Keratinocyte (primary cell): ENCODE measurements around the gene RBM42. TPM values are rescaled to one million over a fixed set of nuclear protein-coding genes. Genes with fewer than 3 reads are reported as not detected.

Experiments used
- DNase-seq: peaks from one replicate; pipeline ENCODE4 v3.0.0-alpha.2; 2011; ENCODE audit warnings: low read depth, missing footprints, low spot score
- FAIRE-seq: peaks from 2 replicates; lab custom pipeline; 2011; peaks lifted over from hg19 to GRCh38; lab: Jason Lieb, UNC
- H2AFZ ChIP-seq: 2 replicates; pipeline ENCODE4 v1.6.0; 2012; ENCODE audit warnings: low read length, control low read depth, inconsistent platforms; ENCODE audit not compliant: control insufficient read depth
- H3K27ac ChIP-seq: 2 replicates; pipeline ENCODE4 v1.5.1; 2011; ENCODE audit warnings: low read length; ENCODE audit not compliant: control insufficient read depth, insufficient read depth
- H3K27me3 ChIP-seq: 3 replicates; pipeline ENCODE4 v1.6.0; 2011; ENCODE audit warnings: low read length; ENCODE audit not compliant: control insufficient read depth, insufficient read depth; ENCODE audit errors: extremely low read depth
- H3K36me3 ChIP-seq, 2 experiments: 2 replicates in 1 of 2; 3 replicates in 1 of 2; pipeline ENCODE4 v1.5.1; 2011; ENCODE audit warnings: low read length in 2 of 2, mild to moderate bottlenecking in 1 of 2; ENCODE audit not compliant: control insufficient read depth in 2 of 2, insufficient read depth in 2 of 2; ENCODE audit errors: extremely low read depth in 1 of 2
- H3K4me1 ChIP-seq: 3 replicates; pipeline ENCODE4 v1.5.1; 2011; ENCODE audit warnings: low read length; ENCODE audit not compliant: control insufficient read depth, insufficient read depth; ENCODE audit errors: extremely low read depth
- H3K4me2 ChIP-seq: 3 replicates; pipeline ENCODE4 v1.6.0; 2011; ENCODE audit warnings: low read depth, low read length; ENCODE audit not compliant: control insufficient read depth, insufficient read depth; ENCODE audit errors: extremely low read depth
- H3K4me3 ChIP-seq, 3 experiments: fragments of 200-600 bp in 1 of 3; sonication (generic) in 1 of 3; 2 replicates in 2 of 3; 3 replicates in 1 of 3; pipeline ENCODE4 v1.5.1; 2011 to 2016; ENCODE audit warnings: low read length in 3 of 3, mild to moderate bottlenecking in 3 of 3, control low read depth in 2 of 3, inconsistent platforms in 1 of 3, low read depth in 1 of 3, mixed read lengths in 1 of 3, mixed run types in 1 of 3, moderate library complexity in 1 of 3; ENCODE audit not compliant: control insufficient read depth in 2 of 3, insufficient read depth in 2 of 3; ENCODE audit errors: extremely low read depth in 1 of 3
- H3K79me2 ChIP-seq: 2 replicates; pipeline ENCODE4 v1.6.0; 2012; ENCODE audit warnings: low read length; ENCODE audit not compliant: control insufficient read depth, insufficient read depth
- H3K9ac ChIP-seq: 3 replicates; pipeline ENCODE4 v1.6.0; 2011; ENCODE audit warnings: low read length; ENCODE audit not compliant: control insufficient read depth, insufficient read depth; ENCODE audit errors: extremely low read depth
- H3K9me1 ChIP-seq: 3 replicates; pipeline ENCODE4 v1.6.0; 2011; ENCODE audit warnings: low read length; ENCODE audit not compliant: control insufficient read depth, insufficient read depth; ENCODE audit errors: extremely low read depth
- H3K9me3 ChIP-seq: 2 replicates; pipeline ENCODE4 v1.5.1; 2012; ENCODE audit warnings: low read depth, low read length; ENCODE audit not compliant: control insufficient read depth
- H4K20me1 ChIP-seq: 3 replicates; pipeline ENCODE4 v1.6.0; 2011; ENCODE audit warnings: low read length; ENCODE audit not compliant: control insufficient read depth, insufficient read depth; ENCODE audit errors: extremely low read depth
- CTCF ChIP-seq, 3 experiments: IDR thresholded peaks in 1 of 3; conservative IDR thresholded peaks in 1 of 3; optimal IDR thresholded peaks in 1 of 3; 2 replicates in 2 of 3; 3 replicates in 1 of 3; pipeline versions ENCODE3 to v1.5.1; 2011; ENCODE audit warnings: low read length in 3 of 3, mild to moderate bottlenecking in 3 of 3, moderate library complexity in 2 of 3, control low read depth in 1 of 3, inconsistent platforms in 1 of 3; ENCODE audit not compliant: insufficient read depth in 2 of 3; ENCODE audit errors: extremely low read depth in 1 of 3
- EZH2 ChIP-seq: IDR thresholded peaks from one replicate; pipeline ENCODE4 v1.6.1; 2012; ENCODE audit warnings: inconsistent platforms, mild to moderate bottlenecking, low read length, moderate library complexity
- dilution Hi-C: fragments of 300-500 bp; cut with MboI; formaldehyde crosslinking; loops from one replicate; pipeline ENCODE4 v1.7.0; 2020; ENCODE audit warnings: low sequenced_read_pairs; ENCODE audit not compliant: extremely low pct_ligation_motif_present
- polyA plus RNA-seq, 5 experiments: library from polyadenylated mRNA; depleted of rRNA in 3 of 5; stranded (reverse) in 3 of 5; stranded (forward) in 1 of 5; unstranded in 1 of 5; fragments of >200 nt; gene quantifications; 1 replicate in 1 of 5; 2 replicates in 3 of 5; 3 replicates in 1 of 5; pipeline versions ENCODE4 v1.2.1 to v1.2.3, GENCODE V29; 2011 to 2012; ENCODE audit warnings: missing spikeins in 2 of 5, low read depth in 1 of 5, low replicate concordance in 1 of 5

The RBM42 gene
- polyA plus RNA-seq, 1 donor (not counting 4 experiments of a cell fraction or from before 2014, with no cell fraction given) = 29.8 TPM

- TF ChIP-seq EZH2 (no peak), CTCF (optimal IDR thresholded peaks at IDR 0.05 in 1 of 3, IDR thresholded peaks at IDR 0.05 in 1 of 3, conservative IDR thresholded peaks at IDR 0.05 in 1 of 3; ENCODE audit: extremely low read depth in 1 of 3, insufficient read depth in 2 of 3, low read length in 3 of 3) (no peak)
- DNase-seq = no peak
- Histone ChIP-seq H3K36me3 (no peaks in the 10 kb centered on the region), H4K20me1 (no peaks in the 10 kb centered on the region), H3K27me3 (peaks cover 10% of the 10 kb centered on the region), H3K9me1 (no peaks in the 10 kb centered on the region), H3K4me1 (peaks cover 7% of the 10 kb centered on the region), H3K4me2 (no peak overlapping the region), H3K9me3 (no peaks in the 10 kb centered on the region), H3K79me2 (no peaks in the 10 kb centered on the region), H2AFZ (no peak overlapping the region), H3K9ac (no peak overlapping the region), H3K4me3 (no peak overlapping the region), H3K27ac (no peak overlapping the region)
- FAIRE-seq = no peak
- dilution Hi-C loops = no loop called here
These were observed 40.7 kb downstream of the RBM42 start for GRCh38 chr19:35669566-35669965.

- Histone ChIP-seq H3K9me1 (no peaks in the 10 kb centered on the region), H3K9me3 (no peaks in the 10 kb centered on the region), H3K79me2 (no peaks in the 10 kb centered on the region), H3K4me1 (peaks cover 7% of the 10 kb centered on the region), H3K9ac (no peak overlapping the region), H3K27ac (no peak overlapping the region), H3K4me3 (no peak overlapping the region), H2AFZ (no peak overlapping the region), H3K4me2 (no peak overlapping the region), H3K36me3 (no peaks in the 10 kb centered on the region), H3K27me3 (peaks cover 10% of the 10 kb centered on the region), H4K20me1 (no peaks in the 10 kb centered on the region)
- DNase-seq = no peak
- dilution Hi-C loops = no loop called here
- TF ChIP-seq EZH2 = no peak
- no peak for TF ChIP-seq CTCF (optimal IDR thresholded peaks at IDR 0.05 in 1 of 3, IDR thresholded peaks at IDR 0.05 in 1 of 3, conservative IDR thresholded peaks at IDR 0.05 in 1 of 3; ENCODE audit: extremely low read depth in 1 of 3, insufficient read depth in 2 of 3, low read length in 3 of 3)
- no peak for FAIRE-seq
These were observed 41.1 kb downstream of the RBM42 start for GRCh38 chr19:35669974-35670373.
